Endothelial cell of umbilical vein (primary cell): ENCODE data around the gene ARHGAP9.

Source experiments
- CTCF ChIP-seq, 2 donors: IDR thresholded peaks; 1 replicate in 1 of 2; 2 replicates in 1 of 2; pipeline ENCODE4 v1.5.1; 2011; ENCODE audit warnings: low read length in 2 of 2, mild to moderate bottlenecking in 2 of 2, moderate library complexity in 2 of 2, control low read depth in 1 of 2, inconsistent platforms in 1 of 2, low read depth in 1 of 2; ENCODE audit not compliant: insufficient read depth in 1 of 2; ENCODE audit errors: extremely low read depth in 1 of 2
- MAX ChIP-seq: IDR thresholded peaks from 2 replicates; pipeline ENCODE4 v1.6.1; 2011; ENCODE audit not compliant: insufficient read depth, insufficient read length
- POLR2A ChIP-seq: IDR thresholded peaks from 2 replicates; pipeline ENCODE4 v1.6.1; 2012; ENCODE audit warnings: low read depth, mild to moderate bottlenecking, control low read depth, low read length
- POLR2AphosphoS5 ChIP-seq: IDR thresholded peaks from 2 replicates; pipeline ENCODE4 v1.6.1; 2012; ENCODE audit warnings: low read depth, mild to moderate bottlenecking, control low read depth, low read length, moderate library complexity; ENCODE audit not compliant: insufficient read depth

- peak; percentile 96 to 97 for TF ChIP-seq CTCF (IDR thresholded peaks at IDR 0.05; ENCODE audit: extremely low read depth in 1 of 2, insufficient read depth in 1 of 2, low read depth in 1 of 2, low read length in 2 of 2)
- no peak for TF ChIP-seq MAX
- TF ChIP-seq POLR2A: peak; percentile 63
- no peak for TF ChIP-seq POLR2AphosphoS5
Observed at GRCh38 chr12:57459055-57459749, 20.5 kb downstream of the ARHGAP9 start.
